ENCODE measurements around the gene SLC41A1.

Gene SLC41A1

GRCh38 chr1:205767248-205767647 lies 45.8 kb downstream of the SLC41A1 start:
- H3K4me3 ChIP-seq (ENCODE audit: low read depth, low read length), result no peak overlapping the region
- DNase-seq (ENCODE audit: low read depth), result no peak
- TF ChIP-seq POLR2A (IDR thresholded peaks at IDR 0.05; ENCODE audit: extremely low read depth, insufficient read length), result no peak
- TF ChIP-seq MAX (IDR thresholded peaks at IDR 0.05; ENCODE audit: low read depth, low read length), result no peak
- no peak for TF ChIP-seq CTCF (IDR thresholded peaks at IDR 0.05; ENCODE audit: low read depth, low read length)
- TF ChIP-seq MYC (IDR thresholded peaks at IDR 0.05; ENCODE audit: low read depth, low read length), result no peak

- no peak overlapping the region for H3K4me3 ChIP-seq (ENCODE audit: low read depth, low read length)
- DNase-seq (ENCODE audit: low read depth), result no peak
- TF ChIP-seq MYC (IDR thresholded peaks at IDR 0.05; ENCODE audit: low read depth, low read length) (no peak), POLR2A (IDR thresholded peaks at IDR 0.05; ENCODE audit: extremely low read depth, insufficient read length) (no peak), CTCF (IDR thresholded peaks at IDR 0.05; ENCODE audit: low read depth, low read length) (no peak), MAX (IDR thresholded peaks at IDR 0.05; ENCODE audit: low read depth, low read length) (no peak)
These were observed 46.4 kb downstream of the SLC41A1 start for GRCh38 chr1:205766570-205766969.

- no peak for DNase-seq (ENCODE audit: low read depth)
- no peak overlapping the region for H3K4me3 ChIP-seq (ENCODE audit: low read depth, low read length)
- TF ChIP-seq MAX (IDR thresholded peaks at IDR 0.05; ENCODE audit: low read depth, low read length), result no peak
- TF ChIP-seq CTCF (IDR thresholded peaks at IDR 0.05; ENCODE audit: low read depth, low read length), result no peak
- no peak for TF ChIP-seq MYC (IDR thresholded peaks at IDR 0.05; ENCODE audit: low read depth, low read length)
- TF ChIP-seq POLR2A (IDR thresholded peaks at IDR 0.05; ENCODE audit: extremely low read depth, insufficient read length), result no peak
These were observed 47.0 kb downstream of the SLC41A1 start for GRCh38 chr1:205766038-205766437.

- no peak overlapping the region for H3K4me3 ChIP-seq (ENCODE audit: low read depth, low read length)
- TF ChIP-seq MAX (IDR thresholded peaks at IDR 0.05; ENCODE audit: low read depth, low read length) (no peak), POLR2A (IDR thresholded peaks at IDR 0.05; ENCODE audit: extremely low read depth, insufficient read length) (no peak), CTCF (IDR thresholded peaks at IDR 0.05; ENCODE audit: low read depth, low read length) (no peak), MYC (IDR thresholded peaks at IDR 0.05; ENCODE audit: low read depth, low read length) (no peak)
- DNase-seq (ENCODE audit: low read depth), result no peak
These were observed 48.4 kb downstream of the SLC41A1 start for GRCh38 chr1:205764578-205764977.

GRCh38 chr1:205763980-205764379 lies 49.0 kb downstream of the SLC41A1 start:
- no peak for DNase-seq (ENCODE audit: low read depth)
- TF ChIP-seq POLR2A (IDR thresholded peaks at IDR 0.05; ENCODE audit: extremely low read depth, insufficient read length) (no peak), MAX (IDR thresholded peaks at IDR 0.05; ENCODE audit: low read depth, low read length) (no peak), CTCF (IDR thresholded peaks at IDR 0.05; ENCODE audit: low read depth, low read length) (no peak), MYC (IDR thresholded peaks at IDR 0.05; ENCODE audit: low read depth, low read length) (no peak)
- no peak overlapping the region for H3K4me3 ChIP-seq (ENCODE audit: low read depth, low read length)

GRCh38 chr1:205760606-205761005 lies 52.4 kb downstream of the SLC41A1 start:
- DNase-seq (ENCODE audit: low read depth), result no peak
- TF ChIP-seq MAX (IDR thresholded peaks at IDR 0.05; ENCODE audit: low read depth, low read length), result no peak
- TF ChIP-seq MYC (IDR thresholded peaks at IDR 0.05; ENCODE audit: low read depth, low read length), result no peak
- no peak for TF ChIP-seq POLR2A (IDR thresholded peaks at IDR 0.05; ENCODE audit: extremely low read depth, insufficient read length)
- no peak for TF ChIP-seq CTCF (IDR thresholded peaks at IDR 0.05; ENCODE audit: low read depth, low read length)

More at GRCh38 chr1:205760606-205761005, 52.4 kb downstream of the SLC41A1 start:
- H3K4me3 ChIP-seq (ENCODE audit: low read depth, low read length), result no peak overlapping the region

All from NB4 (cell line).